Smooth muscle cell (in vitro differentiated cells): ENCODE measurements around the gene CXXC5. TPM values are rescaled to one million over a fixed set of nuclear protein-coding genes. Genes with fewer than 3 reads are reported as not detected.
"Not testable (repeated sequence)": the region's sequence is repeated elsewhere in the genome, so short reads cannot be mapped to it uniquely, and the experiment has no call there.

ENCODE experiments used
- DNase-seq: peaks from one replicate; lab custom pipeline; 2025; ENCODE audit not compliant: unreplicated experiment; lab: John Stamatoyannopoulos, UW
- H2AFZ ChIP-seq: fragments of 200-600 bp; sonication (generic); 2 replicates; pipeline ENCODE4 v1.6.0; 2016; ENCODE audit warnings: antibody characterized with exemption, low read depth, mild to moderate bottlenecking
- H3F3A ChIP-seq: fragments of 200-600 bp; sonication (generic); 2 replicates; pipeline ENCODE4 v1.6.0; 2017; ENCODE audit warnings: antibody characterized with exemption, low read depth
- H3K27ac ChIP-seq: fragments of 200-600 bp; sonication (generic); 2 replicates; pipeline ENCODE4 v1.5.1; 2016; ENCODE audit warnings: low read depth, mild to moderate bottlenecking
- H3K27me3 ChIP-seq: fragments of 200-600 bp; sonication (generic); 2 replicates; pipeline ENCODE4 v1.6.1; 2016; ENCODE audit warnings: low read depth, mild to moderate bottlenecking
- H3K36me3 ChIP-seq: fragments of 200-600 bp; sonication (generic); 2 replicates; pipeline ENCODE4 v1.5.1; 2016; ENCODE audit warnings: low read depth
- H3K4me1 ChIP-seq: fragments of 200-600 bp; sonication (generic); 2 replicates; pipeline ENCODE4 v1.5.1; 2016; ENCODE audit warnings: low read depth
- H3K4me2 ChIP-seq: fragments of 200-600 bp; sonication (generic); 2 replicates; pipeline ENCODE4 v1.6.0; 2016; ENCODE audit warnings: mild to moderate bottlenecking
- H3K4me3 ChIP-seq: fragments of 200-600 bp; sonication (generic); 2 replicates; pipeline ENCODE4 v1.5.1; 2016; ENCODE audit warnings: mild to moderate bottlenecking
- H3K79me2 ChIP-seq: fragments of 200-600 bp; sonication (generic); 2 replicates; pipeline ENCODE4 v1.6.0; 2016; ENCODE audit warnings: low read depth, mild to moderate bottlenecking
- H3K9ac ChIP-seq: fragments of 200-600 bp; sonication (generic); 2 replicates; pipeline ENCODE4 v1.6.0; 2016; ENCODE audit warnings: low read depth
- H3K9me3 ChIP-seq: fragments of 200-600 bp; sonication (generic); replicated peaks from 2 replicates; pipeline ENCODE4 v1.5.1; 2016; ENCODE audit warnings: low read depth
- H4K20me1 ChIP-seq: fragments of 200-600 bp; sonication (generic); 2 replicates; pipeline ENCODE4 v1.6.0; 2016; ENCODE audit warnings: low read depth
- WGBS: methylation state at CpG from one replicate; pipeline ENCODE4 v1.1.7; 2016; ENCODE audit warnings: low lambda C conversion rate; 5-methylcytosine and 5-hydroxymethylcytosine counted together
- polyA plus RNA-seq: library from polyadenylated mRNA; unstranded; fragments of >200 nt; fragmentation: Nextera tagmentation; extraction: Ambion mirVana; gene quantifications from 2 replicates; pipeline ENCODE4 v1.2.1, GENCODE V29; 2016
- total RNA-seq: library from RNA; depleted of rRNA; stranded (reverse); fragments of >200 nt; gene quantifications from 2 replicates; pipeline ENCODE4 v1.2.3, GENCODE V29; 2014
- TF ChIP-seq, protein P1 (sequence below): fragments of 200-600 bp; sonication (generic); IDR thresholded peaks from 2 replicates; pipeline ENCODE4 v1.5.1; 2017; ENCODE audit warnings: borderline replicate concordance, mild to moderate bottlenecking, antibody characterized with exemption; ENCODE audit not compliant: insufficient read depth, poor library complexity, severe bottlenecking

The CXXC5 gene
- total and polyA plus RNA-seq, 2 experiments from 2014 or later = 85.5 to 139 TPM

DNA sequence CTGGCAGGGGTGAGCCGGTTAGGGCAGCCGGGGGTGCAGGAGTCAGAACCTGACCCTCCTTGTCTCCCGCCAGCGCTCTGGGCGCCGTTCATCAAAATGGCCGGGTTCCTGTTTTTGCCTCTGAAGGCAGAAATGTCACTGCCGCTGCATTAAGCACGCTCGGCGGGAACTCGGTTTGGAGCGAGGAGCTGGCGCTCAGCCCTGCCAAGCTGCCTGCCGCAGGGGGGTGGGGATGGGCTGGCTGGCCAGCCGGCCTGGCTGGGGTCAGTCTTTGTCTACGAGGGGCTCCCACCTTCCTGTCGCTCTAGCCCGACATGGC, 63.7 kb downstream of the CXXC5 start:
- no peak for DNase-seq
- H3K4me3 ChIP-seq = peak overlapping the region; percentile 70
- WGBS = 13% methylated on average over 17 of the region's 19 CpGs

DNA sequence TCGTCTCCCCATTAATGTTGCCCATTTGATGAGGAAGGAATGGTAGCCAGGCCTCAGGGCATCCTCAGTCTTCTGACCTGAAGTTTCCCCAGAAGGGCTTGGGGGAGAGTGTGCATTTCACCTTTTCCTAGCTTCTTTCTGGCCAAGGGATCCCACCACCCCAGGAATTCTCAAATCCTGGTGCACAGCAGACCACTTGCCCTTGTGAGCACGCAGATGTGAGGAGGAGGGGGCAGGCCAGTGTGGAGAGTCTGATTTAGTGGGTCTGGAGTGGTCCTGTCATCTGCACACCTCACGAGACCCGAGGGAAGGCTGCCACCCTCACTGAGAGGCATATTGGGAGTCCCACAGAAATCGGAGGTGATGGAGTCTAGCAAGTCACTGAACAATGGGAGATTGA, 64.3 kb downstream of the CXXC5 start:
- Histone ChIP-seq H3K27ac (no peak overlapping the region), H3K4me3 (no peak overlapping the region), H3K9ac (no peak overlapping the region), H4K20me1 (no peaks in the 10 kb centered on the region), H3K9me3 (no peaks in the 10 kb centered on the region), H3F3A (peaks cover 11% of the 10 kb centered on the region), H3K79me2 (no peaks in the 10 kb centered on the region), H3K4me1 (peaks cover 34% of the 10 kb centered on the region), H3K36me3 (no peaks in the 10 kb centered on the region), H3K27me3 (no peaks in the 10 kb centered on the region), H2AFZ (no peak overlapping the region), H3K4me2 (no peak overlapping the region)
- no peak for DNase-seq
- TF ChIP-seq, protein P1, sequence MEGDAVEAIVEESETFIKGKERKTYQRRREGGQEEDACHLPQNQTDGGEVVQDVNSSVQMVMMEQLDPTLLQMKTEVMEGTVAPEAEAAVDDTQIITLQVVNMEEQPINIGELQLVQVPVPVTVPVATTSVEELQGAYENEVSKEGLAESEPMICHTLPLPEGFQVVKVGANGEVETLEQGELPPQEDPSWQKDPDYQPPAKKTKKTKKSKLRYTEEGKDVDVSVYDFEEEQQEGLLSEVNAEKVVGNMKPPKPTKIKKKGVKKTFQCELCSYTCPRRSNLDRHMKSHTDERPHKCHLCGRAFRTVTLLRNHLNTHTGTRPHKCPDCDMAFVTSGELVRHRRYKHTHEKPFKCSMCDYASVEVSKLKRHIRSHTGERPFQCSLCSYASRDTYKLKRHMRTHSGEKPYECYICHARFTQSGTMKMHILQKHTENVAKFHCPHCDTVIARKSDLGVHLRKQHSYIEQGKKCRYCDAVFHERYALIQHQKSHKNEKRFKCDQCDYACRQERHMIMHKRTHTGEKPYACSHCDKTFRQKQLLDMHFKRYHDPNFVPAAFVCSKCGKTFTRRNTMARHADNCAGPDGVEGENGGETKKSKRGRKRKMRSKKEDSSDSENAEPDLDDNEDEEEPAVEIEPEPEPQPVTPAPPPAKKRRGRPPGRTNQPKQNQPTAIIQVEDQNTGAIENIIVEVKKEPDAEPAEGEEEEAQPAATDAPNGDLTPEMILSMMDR = no peak
- WGBS = 75% methylated on average over 5 of the region's 5 CpGs

More for the DNA sequence above, 63.7 kb downstream of the CXXC5 start:
- no peaks in the 10 kb centered on the region for H3K27me3 ChIP-seq
- peaks cover 38% of the 10 kb centered on the region for H3K4me1 ChIP-seq
- peaks cover 11% of the 10 kb centered on the region for H3F3A ChIP-seq
- no peaks in the 10 kb centered on the region for H3K9me3 ChIP-seq
- TF ChIP-seq, protein P1 = no peak
- peak overlapping the region; percentile 98 for H3K4me2 ChIP-seq
- no peaks in the 10 kb centered on the region for H4K20me1 ChIP-seq
- H2AFZ ChIP-seq = peak overlapping the region; percentile 36
- no peaks in the 10 kb centered on the region for H3K79me2 ChIP-seq
- H3K36me3 ChIP-seq = no peaks in the 10 kb centered on the region
- peak overlapping the region; percentile 95 for H3K9ac ChIP-seq
- H3K27ac ChIP-seq = peak overlapping the region; percentile 91

GRCh38 chr5:139713898-139714297, 65.7 kb downstream of the CXXC5 start:
- not testable (repeated sequence) for H3K9ac ChIP-seq, H3K4me2 ChIP-seq, H3K9me3 ChIP-seq, H2AFZ ChIP-seq, H3K36me3 ChIP-seq, H3K27me3 ChIP-seq, H4K20me1 ChIP-seq, H3K27ac ChIP-seq, H3K4me3 ChIP-seq, H3K79me2 ChIP-seq, DNase-seq
- WGBS = 95% methylated on average over 12 of the region's 12 CpGs
- peaks cover 23% of the 10 kb centered on the region for H3K4me1 ChIP-seq
- peaks cover 11% of the 10 kb centered on the region for H3F3A ChIP-seq

GRCh38 chr5:139717221-139717620, 69.1 kb downstream of the CXXC5 start:
- Histone ChIP-seq H3K36me3 (no peaks in the 10 kb centered on the region), H3K4me3 (no peak overlapping the region), H2AFZ (no peak overlapping the region), H3K27ac (no peak overlapping the region), H3K4me1 (no peaks in the 10 kb centered on the region), H3K9ac (no peak overlapping the region), H3K79me2 (no peaks in the 10 kb centered on the region), H3K9me3 (peaks cover 2% of the 10 kb centered on the region), H3K4me2 (no peak overlapping the region), H4K20me1 (no peaks in the 10 kb centered on the region), H3F3A (peaks cover 9% of the 10 kb centered on the region), H3K27me3 (no peaks in the 10 kb centered on the region)
- TF ChIP-seq, protein P1 = no peak
- WGBS = 98% methylated on average over 8 of the region's 8 CpGs
- DNase-seq = no peak

GRCh38 chr5:139718403-139718802, 70.3 kb downstream of the CXXC5 start:
- not testable (repeated sequence) for H3K27ac ChIP-seq, H4K20me1 ChIP-seq, H3K36me3 ChIP-seq, H3K4me1 ChIP-seq, H3K9me3 ChIP-seq, DNase-seq, H3K4me2 ChIP-seq, H2AFZ ChIP-seq, H3K27me3 ChIP-seq, H3K4me3 ChIP-seq, H3F3A ChIP-seq, H3K9ac ChIP-seq, H3K79me2 ChIP-seq
- 97% methylated on average over 2 of the region's 2 CpGs for WGBS

GRCh38 chr5:139719970-139720369, 71.8 kb downstream of the CXXC5 start:
- WGBS = 91% methylated on average over 3 of the region's 3 CpGs
- DNase-seq, H4K20me1 ChIP-seq, H3K4me2 ChIP-seq, H3K9me3 ChIP-seq, H3K4me3 ChIP-seq, H3F3A ChIP-seq, H2AFZ ChIP-seq, H3K27me3 ChIP-seq, H3K27ac ChIP-seq, H3K4me1 ChIP-seq, H3K9ac ChIP-seq, H3K79me2 ChIP-seq, H3K36me3 ChIP-seq: not testable (repeated sequence)
